ENCODE data around the gene SRSF4. TPM values are rescaled to one million over a fixed set of nuclear protein-coding genes. Genes with fewer than 3 reads are reported as not detected.
A peak's percentile ranks its signal among the peaks of the same experiment; 100 is the strongest.

SRSF4 gene
- total and polyA plus RNA-seq, 9 of the 15 experiments (the other 6 are each of a cell fraction or from before 2014, with no cell fraction given), result 15.9 to 132 (median 82.0) TPM

DNA sequence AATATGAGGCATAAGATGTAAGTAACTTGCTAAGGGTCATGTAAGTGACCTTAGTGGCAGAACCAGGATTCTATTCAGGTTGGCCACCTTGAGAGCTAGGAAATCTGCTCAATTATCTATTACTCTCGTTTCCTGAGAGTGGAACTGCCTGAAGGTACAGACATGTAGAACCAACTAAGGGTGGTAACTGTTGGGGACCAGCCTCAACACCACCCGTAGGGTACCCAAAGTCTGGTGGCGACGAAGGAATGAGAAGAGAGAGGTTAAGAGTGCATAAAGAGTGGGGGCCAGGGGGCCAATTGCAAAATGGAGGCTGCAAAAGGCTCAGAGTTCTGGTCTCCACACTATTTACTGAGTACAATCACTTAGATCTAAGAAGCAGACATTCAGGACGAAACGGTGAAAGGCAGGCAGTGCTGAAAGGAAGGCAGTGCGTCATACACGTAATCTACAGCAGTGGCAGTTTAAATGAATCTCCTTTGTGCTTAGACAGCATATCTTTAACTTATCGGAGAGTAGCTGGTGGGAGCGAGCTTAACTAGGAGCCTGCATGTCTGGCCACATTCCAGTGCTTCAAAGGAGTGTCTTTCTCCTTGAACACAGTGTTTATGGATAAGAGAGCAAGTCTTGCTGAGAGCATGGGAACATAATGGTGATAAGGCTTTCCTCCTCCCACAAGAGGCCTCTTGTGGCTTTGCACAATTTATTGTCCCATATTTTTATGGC is 25.0 kb downstream of the SRSF4 start (continued):
- TF ChIP-seq STAT6 (CRISPR knock-in tag; IDR thresholded peaks at IDR 0.05), result peak; percentile 56; the same call in 1 of the 2 replicates
- no peak for TF ChIP-seq TARDBP (IDR thresholded peaks at IDR 0.05)
- TF ChIP-seq LCOR (CRISPR knock-in tag; IDR thresholded peaks at IDR 0.05), result peak; percentile 91
- no peak for TF ChIP-seq U2AF1 (optimal IDR thresholded peaks at IDR 0.05; ENCODE audit: low read depth, low read length)
- TF ChIP-seq TOE1 (IDR thresholded peaks at IDR 0.05; ENCODE audit: borderline replicate concordance), result peak; percentile 79; the same call in 1 of the 2 replicates
- TF ChIP-seq TOE1 (CRISPR knock-in tag; IDR thresholded peaks at IDR 0.05; ENCODE audit: borderline replicate concordance, low read depth), result no peak
- TF ChIP-seq BDP1 (IDR thresholded peaks at IDR 0.05; ENCODE audit: insufficient read depth, insufficient read length), result no peak
- peak; percentile 85 for TF ChIP-seq ZEB2 (IDR thresholded peaks at IDR 0.05)
- TF ChIP-seq TRIM24 (IDR thresholded peaks at IDR 0.05), result peak; percentile 91 to 96
- peak; percentile 75; the same call in 1 of the 2 replicates for TF ChIP-seq MEF2D (tag; conservative IDR thresholded peaks at IDR 0.05; ENCODE audit: low read depth)
- TF ChIP-seq, protein P1, sequence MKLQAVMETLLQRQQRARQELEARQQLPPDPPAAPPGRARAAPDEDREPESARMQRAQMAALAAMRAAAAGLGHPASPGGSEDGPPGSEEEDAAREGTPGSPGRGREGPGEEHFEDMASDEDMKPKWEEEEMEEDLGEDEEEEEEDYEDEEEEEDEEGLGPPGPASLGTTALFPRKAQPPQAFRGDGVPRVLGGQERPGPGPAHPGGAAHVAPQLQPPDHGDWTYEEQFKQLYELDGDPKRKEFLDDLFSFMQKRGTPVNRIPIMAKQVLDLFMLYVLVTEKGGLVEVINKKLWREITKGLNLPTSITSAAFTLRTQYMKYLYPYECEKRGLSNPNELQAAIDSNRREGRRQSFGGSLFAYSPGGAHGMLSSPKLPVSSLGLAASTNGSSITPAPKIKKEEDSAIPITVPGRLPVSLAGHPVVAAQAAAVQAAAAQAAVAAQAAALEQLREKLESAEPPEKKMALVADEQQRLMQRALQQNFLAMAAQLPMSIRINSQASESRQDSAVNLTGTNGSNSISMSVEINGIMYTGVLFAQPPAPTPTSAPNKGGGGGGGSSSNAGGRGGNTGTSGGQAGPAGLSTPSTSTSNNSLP (IDR thresholded peaks at IDR 0.05; ENCODE audit: borderline replicate concordance, low read depth, low read length), result peak; percentile 98
- no peak for TF ChIP-seq SIN3A (IDR thresholded peaks at IDR 0.05; ENCODE audit: borderline replicate concordance in 2 of 2, control insufficient read depth in 1 of 2, low read depth in 2 of 2, low read length in 2 of 2)
- no peak for TF ChIP-seq CHD1 (IDR thresholded peaks at IDR 0.05; ENCODE audit: low read length)
- TF ChIP-seq ETV5 (CRISPR knock-in tag; IDR thresholded peaks at IDR 0.05; ENCODE audit: low read depth), result peak; percentile 51; the same call in 1 of the 2 replicates
- no peak for TF ChIP-seq PHF8 (IDR thresholded peaks at IDR 0.05; ENCODE audit: borderline replicate concordance, low read length)
- no peak for TF ChIP-seq ZNF707 (CRISPR knock-in tag; conservative IDR thresholded peaks at IDR 0.05)
- TF ChIP-seq POLR2H (tag; IDR thresholded peaks at IDR 0.05; ENCODE audit: low read depth), result no peak
- TF ChIP-seq NFE2 (IDR thresholded peaks at IDR 0.05; ENCODE audit: low read depth), result peak; percentile 82
- TF ChIP-seq PYGO2 (tag; IDR thresholded peaks at IDR 0.05), result 0 out of 2 replicates have a peak, but pooled peaks have one; percentile 47
- TF ChIP-seq ZNF212 (CRISPR knock-in tag; IDR thresholded peaks at IDR 0.05), result no peak
- no peak for TF ChIP-seq ZBED1 (IDR thresholded peaks at IDR 0.05)
- peak; percentile 99 for TF ChIP-seq DPF2 (IDR thresholded peaks at IDR 0.05)
- no peak for TF ChIP-seq E2F3 (CRISPR knock-in tag; IDR thresholded peaks at IDR 0.05)
- TF ChIP-seq HNRNPUL1 (IDR thresholded peaks at IDR 0.05; ENCODE audit: low read length), result no peak
- TF ChIP-seq IFI16 (CRISPR knock-in tag; IDR thresholded peaks at IDR 0.05), result no peak
- peak; percentile 90 for TF ChIP-seq MTA2 (IDR thresholded peaks at IDR 0.05; ENCODE audit: low read depth)

Measured in K562 (cell line).